T-helper 9 cell (primary cell): ENCODE measurements around the gene DLGAP4.

Experiments used
- DNase-seq: peaks from one replicate; pipeline ENCODE4 v3.0.0-alpha.2; 2020
- total RNA-seq, 2 donors: gene quantifications; one replicate each; lab custom pipeline; 2026; lab: John Stamatoyannopoulos, UW

Gene DLGAP4, protein sequence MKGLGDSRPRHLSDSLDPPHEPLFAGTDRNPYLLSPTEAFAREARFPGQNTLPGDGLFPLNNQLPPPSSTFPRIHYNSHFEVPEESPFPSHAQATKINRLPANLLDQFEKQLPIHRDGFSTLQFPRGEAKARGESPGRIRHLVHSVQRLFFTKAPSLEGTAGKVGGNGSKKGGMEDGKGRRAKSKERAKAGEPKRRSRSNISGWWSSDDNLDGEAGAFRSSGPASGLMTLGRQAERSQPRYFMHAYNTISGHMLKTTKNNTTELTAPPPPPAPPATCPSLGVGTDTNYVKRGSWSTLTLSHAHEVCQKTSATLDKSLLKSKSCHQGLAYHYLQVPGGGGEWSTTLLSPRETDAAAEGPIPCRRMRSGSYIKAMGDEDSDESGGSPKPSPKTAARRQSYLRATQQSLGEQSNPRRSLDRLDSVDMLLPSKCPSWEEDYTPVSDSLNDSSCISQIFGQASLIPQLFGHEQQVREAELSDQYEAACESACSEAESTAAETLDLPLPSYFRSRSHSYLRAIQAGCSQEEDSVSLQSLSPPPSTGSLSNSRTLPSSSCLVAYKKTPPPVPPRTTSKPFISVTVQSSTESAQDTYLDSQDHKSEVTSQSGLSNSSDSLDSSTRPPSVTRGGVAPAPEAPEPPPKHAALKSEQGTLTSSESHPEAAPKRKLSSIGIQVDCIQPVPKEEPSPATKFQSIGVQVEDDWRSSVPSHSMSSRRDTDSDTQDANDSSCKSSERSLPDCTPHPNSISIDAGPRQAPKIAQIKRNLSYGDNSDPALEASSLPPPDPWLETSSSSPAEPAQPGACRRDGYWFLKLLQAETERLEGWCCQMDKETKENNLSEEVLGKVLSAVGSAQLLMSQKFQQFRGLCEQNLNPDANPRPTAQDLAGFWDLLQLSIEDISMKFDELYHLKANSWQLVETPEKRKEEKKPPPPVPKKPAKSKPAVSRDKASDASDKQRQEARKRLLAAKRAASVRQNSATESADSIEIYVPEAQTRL
- total RNA-seq = 25.1 to 36.7 reads per million in 2 donors

DNA sequence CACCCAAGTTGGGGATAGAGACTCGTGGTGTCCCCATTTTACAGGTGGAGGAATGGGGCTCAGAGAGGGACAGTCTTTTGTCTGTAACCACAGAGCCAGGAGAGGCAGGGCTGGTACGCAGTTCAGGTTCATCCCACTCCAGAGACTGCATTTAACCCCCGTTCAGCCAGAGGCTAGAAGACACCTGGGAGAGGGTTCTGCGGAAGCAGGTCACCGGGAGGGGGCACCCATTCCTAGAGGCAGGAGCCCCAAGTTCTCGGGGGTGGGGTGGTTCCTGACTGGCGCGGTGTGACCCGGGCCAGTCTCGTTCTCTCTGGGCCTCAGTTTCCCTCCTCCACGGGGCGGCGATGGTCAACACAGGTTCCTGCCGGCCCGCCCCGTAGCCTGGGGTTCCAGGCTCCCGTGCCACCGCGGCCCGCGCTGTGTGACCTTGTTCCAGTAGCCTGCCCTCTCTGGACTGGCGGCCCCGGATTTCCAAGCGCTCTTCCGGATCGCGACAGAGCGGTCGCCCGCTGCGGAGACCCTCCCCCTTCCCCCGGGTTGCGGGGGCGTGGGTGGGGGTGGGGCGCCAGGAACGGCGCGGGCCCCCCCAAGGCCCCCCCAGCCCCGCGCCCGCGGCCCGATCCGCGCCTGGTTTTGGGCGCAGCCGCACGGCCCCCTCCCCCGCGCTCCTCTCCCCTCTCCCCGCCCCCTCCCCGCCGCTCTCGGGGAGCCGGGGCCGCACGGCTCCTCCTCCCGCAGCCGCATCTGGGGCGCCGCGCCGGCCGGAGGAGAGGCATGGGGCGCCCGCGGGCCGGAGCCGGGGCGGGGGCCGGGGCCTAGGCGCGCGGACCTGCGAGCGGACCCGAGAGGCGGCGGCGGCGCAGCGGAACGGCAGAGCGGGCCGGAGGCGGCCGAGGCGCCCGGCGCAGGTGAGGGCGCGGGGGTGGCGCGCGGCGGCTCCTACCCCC, at the start of gene DLGAP4:
DLGAP4 (plus strand) TSS at position 738 of the 950 bp plus-strand sequence. CDS start 125,379 bp downstream, outside the sequence.
- no peak for DNase-seq

DNA sequence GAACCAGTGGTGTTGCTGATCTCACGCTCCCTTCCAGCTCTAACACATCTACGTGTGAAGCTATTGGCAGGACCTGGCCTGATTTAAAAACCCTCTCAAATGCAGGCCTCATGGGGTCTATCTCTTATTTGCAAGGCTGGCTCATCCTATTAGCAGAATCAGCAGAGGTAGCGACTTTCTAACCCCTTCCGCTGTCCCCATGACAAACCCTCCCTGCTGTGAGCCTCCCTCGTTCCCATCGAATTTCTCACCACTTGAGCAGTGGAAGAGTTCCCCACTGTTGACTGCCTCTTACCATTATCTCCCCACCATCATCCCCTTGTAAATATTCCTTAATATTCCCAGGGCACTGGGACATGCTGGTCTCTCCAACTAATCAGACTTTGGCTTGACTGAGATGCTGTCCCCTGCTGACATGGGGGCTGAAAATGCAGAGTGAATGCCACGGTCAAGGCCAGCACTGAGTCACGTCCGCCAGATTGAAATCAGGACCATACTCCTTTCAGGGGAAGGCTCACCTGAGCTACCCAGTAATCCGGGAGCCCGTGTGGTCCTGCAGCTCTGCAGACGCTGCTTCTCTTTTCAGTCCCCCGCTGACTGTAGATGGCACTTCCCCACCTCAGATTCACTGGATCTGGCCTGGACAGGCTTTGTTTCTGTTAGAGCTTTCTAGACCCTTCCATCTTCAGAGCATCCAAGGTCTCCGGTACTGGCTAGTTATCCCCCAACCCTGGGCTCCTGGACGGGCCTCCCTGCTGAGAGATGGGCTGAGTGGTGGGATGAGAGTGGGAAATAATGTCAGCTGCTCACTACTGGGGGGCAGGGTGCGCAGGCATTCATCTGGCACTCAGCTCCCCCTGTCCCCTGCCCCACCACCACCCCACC, 46.7 kb upstream of the DLGAP4 start:
- DNase-seq = no peak

DNA sequence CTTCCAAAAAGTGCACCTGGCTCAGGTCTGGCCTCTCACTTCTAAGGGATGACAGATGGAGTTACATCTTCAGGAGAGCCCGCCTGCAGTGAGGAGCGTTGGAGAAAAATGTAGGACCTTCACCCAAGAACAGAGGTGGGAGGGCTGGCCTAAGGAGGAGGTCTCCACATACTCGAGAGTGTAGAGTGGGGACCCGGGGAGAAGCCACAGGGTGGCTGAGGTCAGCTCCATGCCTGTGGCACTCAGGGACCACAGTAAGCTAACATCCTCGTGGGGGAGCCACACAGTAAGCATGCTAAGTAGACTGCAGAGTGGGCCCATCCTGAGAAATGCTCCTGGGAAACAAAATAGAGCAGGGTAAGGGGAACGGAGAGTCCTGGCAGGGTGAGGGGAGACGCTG, 45.8 kb upstream of the DLGAP4 start:
- no peak for DNase-seq

DNA sequence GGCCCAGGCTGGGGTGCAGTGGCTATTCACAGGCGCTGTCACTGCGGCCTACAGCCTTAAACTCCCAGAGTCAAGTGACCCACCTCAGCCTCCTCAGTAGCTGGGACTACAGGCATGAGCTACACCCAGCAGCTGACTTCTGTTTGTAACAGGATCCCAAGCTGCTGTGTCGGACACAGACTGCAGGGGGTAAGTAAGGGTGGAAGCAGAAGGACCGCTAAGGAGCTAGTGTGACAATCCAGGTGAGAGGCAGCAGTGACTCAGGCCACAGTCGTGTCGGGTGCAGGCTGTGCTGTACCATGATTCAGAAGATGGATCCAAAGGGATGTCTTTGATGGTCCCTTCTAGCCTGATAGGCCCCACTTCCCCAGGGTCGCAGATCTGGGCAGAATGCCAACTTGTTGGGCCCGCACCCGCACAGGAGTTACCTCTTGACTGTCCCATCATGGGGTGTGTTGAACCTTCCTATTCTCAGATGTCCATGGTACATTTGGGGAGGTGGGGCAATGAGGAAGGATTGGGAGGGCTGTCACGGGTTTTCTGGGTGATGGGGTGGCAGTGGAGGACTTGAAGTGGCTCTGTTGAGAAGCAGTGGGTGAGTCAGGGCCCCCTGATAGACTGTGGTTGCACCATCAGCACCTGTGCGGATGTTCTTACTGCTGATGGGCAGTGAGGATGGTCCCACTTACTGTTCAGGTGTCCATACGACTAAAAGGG, 44.6 kb upstream of the DLGAP4 start:
- DNase-seq = no peak

DNA sequence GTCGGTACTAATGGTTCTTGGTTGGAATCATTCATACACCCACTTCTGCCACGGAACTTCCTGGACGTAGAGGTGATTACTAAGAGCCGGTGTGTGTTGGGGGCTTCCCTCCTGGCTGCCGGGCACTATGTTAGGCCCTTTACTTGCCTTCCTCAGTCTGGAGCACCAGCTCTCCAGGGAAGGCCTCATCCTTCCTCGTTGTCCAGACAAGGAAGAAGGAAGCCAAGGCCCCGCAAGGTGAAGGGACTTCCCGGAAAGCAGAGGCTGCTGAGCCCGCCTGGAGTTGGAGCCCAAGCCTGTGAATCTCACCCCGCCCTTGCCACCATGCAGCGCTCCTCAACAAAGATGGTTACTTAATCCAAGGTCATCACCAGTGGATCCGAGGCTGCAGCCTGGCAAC, 43.7 kb upstream of the DLGAP4 start:
- DNase-seq = no peak

DNA sequence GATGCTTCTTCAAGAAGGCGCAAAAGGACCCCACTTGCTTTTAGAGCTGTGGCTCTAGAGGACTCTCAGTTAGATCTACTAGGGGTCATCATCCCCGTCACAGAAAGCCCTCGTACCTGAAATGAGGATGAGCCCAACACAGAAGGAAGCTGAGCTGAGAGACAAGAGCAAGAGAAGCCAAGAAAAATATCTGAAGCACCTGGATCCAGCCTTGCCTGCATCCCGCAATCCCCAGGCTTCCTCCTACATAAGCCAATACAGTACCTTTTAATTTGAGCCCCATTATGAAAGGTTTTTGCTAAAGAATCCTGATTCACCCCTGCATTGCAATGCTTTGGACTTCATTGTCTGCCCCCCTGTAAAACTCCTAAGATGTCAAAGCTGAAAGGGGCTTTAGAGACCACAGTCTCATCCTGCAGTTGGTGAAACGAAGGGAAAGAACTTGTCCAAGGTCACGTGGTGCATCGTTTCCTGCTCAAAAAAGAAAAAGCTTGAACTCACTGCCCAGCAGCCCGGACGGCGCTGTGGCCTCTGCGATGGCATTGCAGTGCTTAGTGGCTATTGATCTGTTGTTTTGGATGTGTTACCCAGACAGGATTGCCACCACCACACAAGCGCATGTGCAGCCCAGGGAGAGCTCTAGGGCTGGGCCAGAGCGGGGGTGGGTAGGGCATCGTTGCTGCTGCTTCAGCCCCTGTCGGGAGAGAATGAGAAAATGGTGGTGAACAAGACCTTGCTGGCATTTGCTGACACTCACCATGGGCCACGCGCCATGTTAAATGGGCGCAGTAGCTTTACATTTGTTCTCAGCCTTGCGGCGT, 41.5 kb upstream of the DLGAP4 start:
- DNase-seq = no peak

DNA sequence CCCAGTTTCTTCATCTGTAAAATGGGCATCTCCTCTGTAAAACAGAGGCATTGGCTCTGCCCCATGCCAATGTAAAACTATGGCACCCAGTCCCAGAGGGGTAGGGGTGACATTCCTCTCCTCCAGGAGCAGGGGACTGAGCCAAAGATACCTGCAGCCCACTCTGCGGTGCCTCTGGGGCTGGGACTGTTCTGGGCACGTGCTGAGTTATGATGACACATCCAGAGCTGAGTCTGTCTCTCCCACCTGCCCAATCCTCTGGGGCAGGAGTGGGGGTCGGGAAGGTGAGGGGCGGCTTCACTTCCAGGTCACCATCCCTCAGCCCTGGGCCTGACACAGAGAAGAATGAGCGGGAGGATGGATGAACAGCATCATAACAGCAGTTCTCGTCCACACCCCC, 40.0 kb upstream of the DLGAP4 start:
- no peak for DNase-seq

DNA sequence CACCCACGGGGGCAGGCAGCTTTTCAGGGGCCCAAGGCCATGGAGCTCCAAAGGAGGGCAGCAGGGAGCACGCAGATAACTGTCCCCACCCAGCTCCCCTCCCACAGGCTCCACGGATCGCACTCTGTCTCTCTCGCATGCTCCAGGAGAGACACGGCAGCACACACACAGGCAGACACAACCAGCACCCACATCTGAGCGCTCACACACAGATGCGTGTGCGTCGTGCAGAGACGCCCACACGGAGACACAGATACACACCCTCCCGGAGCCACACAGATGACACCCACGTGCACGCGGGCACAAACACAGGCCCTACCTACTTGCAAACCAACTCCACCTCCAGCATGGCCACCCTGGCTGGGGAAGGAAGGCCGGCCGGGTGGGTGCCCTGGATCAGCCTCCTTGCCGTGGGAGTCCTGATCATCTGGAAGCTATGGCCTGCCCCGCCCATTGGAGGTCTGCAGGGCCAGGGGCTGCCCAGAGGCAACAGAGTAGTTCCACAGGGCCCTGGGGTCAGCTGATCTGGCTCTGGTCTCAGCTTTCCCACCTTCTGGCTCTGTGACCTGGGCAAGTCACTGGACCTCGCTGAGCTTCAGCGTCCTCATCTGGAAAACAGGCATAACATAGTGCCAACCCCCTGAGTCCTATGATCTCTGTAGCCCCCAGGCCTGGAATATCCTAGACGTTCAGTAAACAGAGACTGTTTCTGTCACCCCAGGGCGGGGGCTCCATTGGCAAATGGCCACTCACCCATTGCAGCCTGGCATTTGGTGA, 38.3 kb upstream of the DLGAP4 start:
- DNase-seq = no peak

DNA sequence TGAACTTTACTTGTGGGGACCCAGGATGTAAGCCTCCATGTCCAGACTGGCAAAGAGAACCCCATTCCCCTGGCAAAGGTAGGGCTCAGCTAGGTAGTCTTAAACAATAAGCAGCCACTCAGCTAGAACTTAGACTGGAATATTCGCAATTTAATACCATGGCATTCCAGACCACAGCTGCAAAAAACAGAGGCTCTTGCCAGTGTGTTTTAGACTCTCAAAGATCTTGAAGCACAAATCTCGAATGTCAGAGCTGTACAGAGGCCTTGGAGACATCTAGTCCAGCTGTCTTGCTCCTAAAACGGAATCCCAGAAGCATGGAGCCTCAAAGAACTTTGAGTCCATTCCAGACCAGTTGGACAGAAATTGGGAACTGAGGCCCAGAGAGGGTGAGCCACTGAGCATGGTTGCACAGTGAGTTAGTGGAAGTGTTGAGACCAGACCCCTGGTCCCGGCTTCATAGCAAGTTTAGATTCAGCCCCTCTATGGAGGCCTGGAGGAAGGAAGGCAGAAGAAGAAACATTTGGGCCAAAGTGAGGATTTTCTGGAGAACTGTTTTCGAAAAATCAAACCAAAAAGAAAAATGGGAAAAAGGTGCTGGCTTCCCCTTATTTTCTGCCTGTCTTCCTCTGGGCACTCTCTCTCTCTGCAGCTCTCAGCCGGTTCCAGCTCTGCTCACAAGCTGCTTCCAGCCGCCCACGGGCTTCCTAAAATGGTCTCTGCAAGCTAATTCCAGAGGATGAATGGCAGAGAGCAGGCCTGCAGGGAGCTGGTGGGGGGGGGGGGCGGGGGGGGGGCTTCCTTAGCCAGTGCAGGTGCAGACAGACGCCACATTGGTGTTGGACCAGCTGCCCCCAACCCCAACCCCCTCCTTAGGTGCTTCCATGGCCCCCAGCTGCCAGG, 37.4 kb upstream of the DLGAP4 start:
- DNase-seq = no peak

DNA sequence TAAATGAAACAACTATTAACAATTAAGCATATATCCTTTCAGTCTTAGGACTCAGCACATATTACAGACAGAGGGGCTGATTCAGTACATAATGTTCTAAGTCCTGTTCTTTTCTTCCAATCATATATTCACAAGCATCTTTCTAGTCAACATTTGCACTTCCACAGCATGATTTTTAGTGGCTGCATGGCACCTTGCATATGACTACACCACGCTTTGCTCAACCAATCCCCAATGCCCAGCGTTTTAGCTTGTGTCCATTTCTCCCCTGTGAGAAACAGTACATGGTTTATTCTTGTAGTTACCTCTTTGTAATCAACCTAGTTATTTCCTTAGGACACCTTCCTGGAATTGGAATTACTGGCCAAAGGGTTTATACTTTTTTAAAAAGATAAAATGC, 36.6 kb upstream of the DLGAP4 start:
- DNase-seq = no peak

DNA sequence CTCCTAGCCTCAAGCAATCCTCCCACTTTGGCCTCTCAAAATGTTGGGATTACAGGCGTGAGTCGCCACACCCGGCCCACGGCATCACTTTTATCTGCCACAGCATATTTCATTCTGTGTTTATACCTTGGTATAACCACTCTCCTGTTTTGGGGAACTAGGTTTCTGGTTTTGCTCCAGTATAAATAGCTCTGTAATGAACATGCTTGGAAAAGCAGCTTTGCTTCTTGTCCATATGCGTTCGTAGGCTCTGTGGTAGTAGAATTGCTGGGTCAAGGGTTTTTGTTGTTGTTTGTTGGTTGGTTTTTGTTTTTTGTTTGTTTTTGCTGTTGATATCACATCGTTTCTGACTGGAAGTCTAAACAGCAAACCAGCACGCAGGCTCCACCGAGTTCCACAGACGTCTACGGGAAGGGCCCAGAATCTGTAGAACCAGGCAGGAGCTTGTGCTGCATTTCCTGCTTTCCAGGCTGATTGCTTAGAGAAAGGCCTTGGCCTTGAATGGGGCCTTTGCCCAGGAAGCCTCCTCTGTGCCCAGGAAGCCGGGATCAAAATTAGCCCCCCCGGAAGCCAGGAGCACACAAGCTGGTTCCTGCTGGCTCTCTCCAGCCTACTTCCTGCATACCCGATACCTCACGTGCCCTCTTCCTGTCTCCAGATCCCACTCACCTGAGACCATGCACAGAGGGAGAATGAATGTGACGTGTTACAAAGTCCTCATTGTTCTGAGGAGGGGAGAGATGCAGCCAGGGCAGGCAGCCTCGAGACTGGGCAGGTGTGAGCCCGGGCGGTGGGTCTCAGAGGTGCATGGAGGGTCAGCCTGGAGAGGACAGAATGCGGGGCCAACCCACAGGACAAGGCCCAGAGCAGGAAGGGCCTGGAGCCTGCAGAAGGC, 35.1 kb upstream of the DLGAP4 start:
- DNase-seq = no peak

DNA sequence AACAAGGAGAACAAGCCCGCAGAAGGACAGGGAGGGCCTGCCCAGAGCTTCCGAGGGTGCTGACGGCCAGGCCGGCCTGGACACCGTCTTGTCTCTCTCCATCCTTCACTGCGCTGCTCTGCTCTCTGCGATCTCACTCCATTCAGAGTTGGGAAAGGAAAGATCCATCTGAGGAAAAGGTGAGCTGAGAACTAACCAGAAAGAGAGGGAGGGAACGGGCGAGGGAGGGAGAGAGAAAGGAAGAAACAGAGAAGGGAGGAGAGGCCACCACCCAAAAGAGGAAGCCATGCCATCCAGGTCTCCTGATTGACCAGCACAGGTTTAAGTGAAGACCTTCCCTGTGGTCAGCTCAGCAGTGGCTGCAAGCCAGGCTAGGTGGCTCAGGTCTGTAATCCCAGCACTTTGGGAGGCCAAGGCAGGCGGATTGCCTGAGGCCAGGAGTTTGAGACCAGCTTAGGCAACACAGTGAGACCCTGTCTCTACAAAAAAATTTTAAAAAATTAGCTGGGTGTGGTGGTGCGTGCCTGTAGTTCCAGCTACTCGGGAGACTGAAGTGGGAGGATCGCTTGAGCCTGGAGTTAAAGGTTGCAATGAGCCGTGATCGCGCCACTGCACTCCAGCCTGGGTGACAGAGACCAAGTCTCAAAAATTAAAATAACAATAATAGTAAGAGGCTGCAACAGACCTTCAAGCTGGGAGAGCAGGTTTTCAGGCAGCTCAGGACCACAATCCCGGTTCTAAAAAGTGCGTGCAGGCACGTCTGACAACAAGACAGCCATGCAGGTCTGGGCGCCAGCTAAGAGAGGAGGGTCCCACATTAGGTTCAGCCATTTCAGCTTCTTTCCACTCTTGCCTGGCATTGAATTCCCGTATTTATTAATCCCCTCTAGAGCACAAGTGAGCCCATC, 34.2 kb upstream of the DLGAP4 start:
- DNase-seq = no peak

DNA sequence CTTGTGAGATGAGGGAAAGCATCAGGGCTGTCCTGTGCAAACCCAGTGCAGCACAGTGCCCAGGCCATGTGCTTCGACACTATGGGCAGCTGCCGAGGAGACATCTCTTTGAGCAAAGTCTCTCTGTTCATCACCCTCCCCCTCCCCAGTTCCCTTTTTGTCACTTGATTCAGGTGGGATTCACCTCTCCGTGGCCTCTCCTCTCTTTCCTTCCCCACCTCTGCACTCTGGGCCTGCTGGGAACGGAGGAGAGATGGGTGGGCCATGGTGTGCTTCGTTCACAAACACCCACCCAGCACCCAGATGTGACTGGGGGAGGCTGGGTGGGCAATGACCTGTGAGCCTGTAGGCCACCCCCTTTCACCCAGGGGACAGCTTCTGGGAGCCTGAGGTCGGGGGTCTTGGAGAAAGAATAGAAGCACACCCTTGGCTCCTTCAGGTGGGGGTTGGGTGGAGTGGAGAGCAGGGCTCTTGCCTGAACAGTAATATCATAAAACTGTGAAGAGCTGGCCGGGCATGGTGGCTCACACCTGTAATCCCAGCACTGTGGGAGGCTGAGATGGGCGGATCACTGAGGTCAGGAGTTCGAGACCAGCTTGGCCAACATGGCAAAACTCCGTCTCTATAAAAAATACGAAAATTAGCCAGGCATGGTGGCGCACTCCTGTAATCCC, 33.5 kb upstream of the DLGAP4 start:
- DNase-seq = no peak

DNA sequence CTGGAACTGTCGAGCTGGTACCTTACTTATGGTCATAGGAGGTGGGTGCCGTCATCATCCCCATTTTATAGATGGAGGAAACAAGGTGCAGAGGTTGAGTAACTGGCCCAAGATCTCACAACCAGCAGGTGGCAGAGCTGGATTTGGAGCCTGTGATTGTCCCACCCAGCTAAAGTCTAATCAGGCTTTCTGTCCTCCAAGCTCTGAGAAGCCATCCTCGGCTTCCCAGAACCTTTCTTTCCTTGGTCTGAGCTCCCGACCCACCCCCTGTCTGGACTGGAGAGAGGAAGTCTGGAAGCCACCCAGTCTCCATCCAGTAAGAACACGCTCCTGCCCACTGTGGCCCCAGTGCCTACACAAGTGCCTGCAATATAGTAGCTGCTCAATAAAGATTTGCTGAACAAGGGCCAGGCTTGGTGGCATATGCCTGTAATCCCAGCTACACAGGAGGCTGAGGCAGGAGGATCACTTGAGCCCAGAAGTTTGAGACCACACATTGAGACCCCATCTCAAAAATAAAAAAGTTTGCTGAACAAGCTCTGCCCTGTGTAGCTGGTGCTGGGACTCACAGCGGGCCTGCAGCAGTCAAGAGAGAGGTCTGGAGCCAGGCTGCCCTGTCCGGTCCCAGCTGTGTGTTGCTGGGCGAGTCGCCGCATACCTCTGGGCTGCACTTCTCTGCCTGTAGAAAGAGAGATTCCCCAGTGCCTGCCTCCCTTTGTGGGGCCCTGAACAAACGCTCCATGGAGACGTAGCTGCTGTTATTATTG, 32.5 kb upstream of the DLGAP4 start:
- DNase-seq = no peak
